ENCODE measurements around the gene SH2D7. TPM values are rescaled to one million over a fixed set of nuclear protein-coding genes. Genes with fewer than 3 reads are reported as not detected.

SH2D7 gene
- total and polyA plus RNA-seq, 2 experiments from 2014 or later, result 0.31 TPM; not detected in 1

DNA sequence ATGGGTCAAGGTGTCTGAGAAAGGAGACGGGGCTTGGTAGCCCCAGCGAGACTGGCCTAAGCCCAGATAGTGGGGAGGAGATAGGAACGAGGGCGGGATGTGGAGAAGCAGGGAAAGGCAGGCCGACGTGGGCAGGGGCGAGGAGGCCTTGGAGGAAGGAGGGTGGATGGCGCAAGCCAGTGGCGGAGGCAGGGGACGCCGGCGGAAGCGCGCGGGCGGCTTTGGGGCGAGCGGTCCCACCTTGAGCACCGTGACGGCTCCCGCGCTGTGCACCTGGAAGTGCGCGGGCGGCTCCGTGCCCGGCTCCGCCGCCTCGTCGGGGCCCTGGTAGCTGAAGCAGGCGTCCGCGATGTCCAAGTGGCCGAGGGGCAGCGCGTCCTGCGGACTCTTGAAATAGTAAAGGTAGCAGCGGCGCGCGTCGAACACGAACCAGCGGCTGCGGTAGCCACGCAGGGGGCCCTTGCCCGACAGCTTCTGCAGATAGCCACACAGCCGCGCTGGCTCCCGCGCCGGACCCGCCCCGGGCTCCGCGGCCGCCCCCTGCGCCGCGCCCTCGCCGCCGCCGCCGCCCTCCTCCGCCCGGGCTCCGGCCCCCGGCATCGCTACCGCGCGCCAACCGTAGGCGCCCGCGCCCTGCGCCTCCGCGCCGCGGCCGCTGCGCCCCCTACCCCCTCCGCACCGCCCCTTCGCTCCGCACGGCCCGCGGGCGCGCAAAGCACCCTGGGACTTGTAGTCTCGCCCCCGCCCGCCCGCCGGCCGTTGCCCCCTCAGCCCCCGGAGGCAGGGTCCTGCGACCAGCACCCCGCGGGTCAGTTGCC is 15.1 kb upstream of the SH2D7 start, which contains the start of gene TBC1D2B:
TBC1D2B (minus strand) TSS at position 659 of the 818 bp plus-strand sequence; CDS start at position 600, 59 bp downstream.
- Mint-ChIP-seq H3K36me3 (ENCODE audit: low read depth) (no peaks in the 10 kb centered on the region), H3K27me3 (ENCODE audit: insufficient read depth, low read depth, poor library complexity) (peaks cover 8% of the 10 kb centered on the region), H3K9me3 (no peaks in the 10 kb centered on the region), H3K4me1 (peaks cover 17% of the 10 kb centered on the region), H3K27ac (peak within 1 kb of the TSS; percentile 8; the same call in 1 of the 2 replicates), H3K4me3 (peak within 1 kb of the TSS; percentile 88)
- Histone ChIP-seq H3K4me3 (peak within 1 kb of the TSS; percentile 89), H4K20me1 (replicated peaks; ENCODE audit: insufficient read depth) (0 out of 2 replicates have a peak, but pooled peaks cover 8% of the 10 kb centered on the region), H3K4me1 (ENCODE audit: insufficient read depth) (peaks cover 23% of the 10 kb centered on the region), H3K36me3 (ENCODE audit: insufficient read depth) (no peaks in the 10 kb centered on the region), H3K9me2 (ENCODE audit: insufficient read depth) (no peaks in the 10 kb centered on the region), H3K79me2 (replicated peaks; ENCODE audit: insufficient read depth) (peaks cover 30% of the 10 kb centered on the region), H3K27ac (ENCODE audit: low read depth) (no peak within 1 kb of the TSS), H3K27me3 (ENCODE audit: insufficient read depth) (0 out of 2 replicates have a peak, but pooled peaks cover 5% of the 10 kb centered on the region), H2AFZ (peak within 1 kb of the TSS; percentile 98), H3F3A (replicated peaks; ENCODE audit: low read depth) (0 out of 2 replicates have a peak, but pooled peaks cover 5% of the 10 kb centered on the region), H3K4me2 (peak within 1 kb of the TSS; percentile 92)
- DNase-seq (ENCODE audit: low spot score), result peak; percentile 81
- TF ChIP-seq, protein P1, sequence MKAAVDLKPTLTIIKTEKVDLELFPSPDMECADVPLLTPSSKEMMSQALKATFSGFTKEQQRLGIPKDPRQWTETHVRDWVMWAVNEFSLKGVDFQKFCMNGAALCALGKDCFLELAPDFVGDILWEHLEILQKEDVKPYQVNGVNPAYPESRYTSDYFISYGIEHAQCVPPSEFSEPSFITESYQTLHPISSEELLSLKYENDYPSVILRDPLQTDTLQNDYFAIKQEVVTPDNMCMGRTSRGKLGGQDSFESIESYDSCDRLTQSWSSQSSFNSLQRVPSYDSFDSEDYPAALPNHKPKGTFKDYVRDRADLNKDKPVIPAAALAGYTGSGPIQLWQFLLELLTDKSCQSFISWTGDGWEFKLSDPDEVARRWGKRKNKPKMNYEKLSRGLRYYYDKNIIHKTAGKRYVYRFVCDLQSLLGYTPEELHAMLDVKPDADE (IDR thresholded peaks at IDR 0.05), result no peak
- TF ChIP-seq, protein P2, sequence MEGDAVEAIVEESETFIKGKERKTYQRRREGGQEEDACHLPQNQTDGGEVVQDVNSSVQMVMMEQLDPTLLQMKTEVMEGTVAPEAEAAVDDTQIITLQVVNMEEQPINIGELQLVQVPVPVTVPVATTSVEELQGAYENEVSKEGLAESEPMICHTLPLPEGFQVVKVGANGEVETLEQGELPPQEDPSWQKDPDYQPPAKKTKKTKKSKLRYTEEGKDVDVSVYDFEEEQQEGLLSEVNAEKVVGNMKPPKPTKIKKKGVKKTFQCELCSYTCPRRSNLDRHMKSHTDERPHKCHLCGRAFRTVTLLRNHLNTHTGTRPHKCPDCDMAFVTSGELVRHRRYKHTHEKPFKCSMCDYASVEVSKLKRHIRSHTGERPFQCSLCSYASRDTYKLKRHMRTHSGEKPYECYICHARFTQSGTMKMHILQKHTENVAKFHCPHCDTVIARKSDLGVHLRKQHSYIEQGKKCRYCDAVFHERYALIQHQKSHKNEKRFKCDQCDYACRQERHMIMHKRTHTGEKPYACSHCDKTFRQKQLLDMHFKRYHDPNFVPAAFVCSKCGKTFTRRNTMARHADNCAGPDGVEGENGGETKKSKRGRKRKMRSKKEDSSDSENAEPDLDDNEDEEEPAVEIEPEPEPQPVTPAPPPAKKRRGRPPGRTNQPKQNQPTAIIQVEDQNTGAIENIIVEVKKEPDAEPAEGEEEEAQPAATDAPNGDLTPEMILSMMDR (conservative IDR thresholded peaks at IDR 0.05; ENCODE audit: low read depth in 2 of 2), result 0 out of 4 replicates have a peak, but pooled peaks of 1 of the 2 experiments have one; percentile 9
- TF ChIP-seq EZH2phosphoT487 (IDR thresholded peaks at IDR 0.05; ENCODE audit: unreplicated experiment) (no peak), ZNF114 (CRISPR knock-in tag; IDR thresholded peaks at IDR 0.05) (no peak), REST (IDR thresholded peaks at IDR 0.05; ENCODE audit: unreplicated experiment) (no peak), JUNB (IDR thresholded peaks at IDR 0.05; ENCODE audit: unreplicated experiment) (no peak), STAT1 (IDR thresholded peaks at IDR 0.05; ENCODE audit: unreplicated experiment) (no peak), CREB1 (CRISPR knock-in tag; IDR thresholded peaks at IDR 0.05; ENCODE audit: low read depth) (no peak), ZNF331 (CRISPR knock-in tag; IDR thresholded peaks at IDR 0.05; ENCODE audit: low read depth) (no peak)
- ATAC-seq, result peak; percentile 68
